Neural crest cell (in vitro differentiated cells): ENCODE data around the gene LRRC74A. TPM values are rescaled to one million over a fixed set of nuclear protein-coding genes. Genes with fewer than 3 reads are reported as not detected.

Experiments
- DNase-seq: peaks from one replicate; pipeline ENCODE4 v3.0.0; 2021; ENCODE audit warnings: low read depth, mixed read lengths, low spot score
- H3K27ac Mint-ChIP-seq: one replicate; pipeline ENCODE4 v1.8.0; 2021; ENCODE audit warnings: mild to moderate bottlenecking, mixed read lengths; ENCODE audit not compliant: unreplicated experiment
- H3K27me3 Mint-ChIP-seq: 2 replicates; pipeline ENCODE4 v1.8.0; 2021; ENCODE audit warnings: low read depth, mild to moderate bottlenecking, mixed read lengths
- H3K36me3 Mint-ChIP-seq: 2 replicates; pipeline ENCODE4 v1.8.0; 2021; ENCODE audit warnings: low read depth, mild to moderate bottlenecking, mixed read lengths
- H3K4me1 Mint-ChIP-seq: 2 replicates; pipeline ENCODE4 v1.8.0; 2021; ENCODE audit warnings: mixed read lengths
- H3K4me3 Mint-ChIP-seq: one replicate; pipeline ENCODE4 v1.8.0; 2021; ENCODE audit warnings: mild to moderate bottlenecking, mixed read lengths
- H3K9me3 Mint-ChIP-seq: 2 replicates; pipeline ENCODE4 v1.8.0; 2021; ENCODE audit warnings: mixed read lengths
- total RNA-seq: library from RNA; stranded (reverse); gene quantifications from 2 replicates; pipeline ENCODE4 v1.2.1, GENCODE V29; 2021
- TF ChIP-seq, protein P1 (sequence below): fragments of 200-600 bp; sonication (generic); conservative IDR thresholded peaks from 2 replicates; pipeline ENCODE4 v1.5.0; 2021; ENCODE audit warnings: antibody characterized with exemption, mild to moderate bottlenecking

The LRRC74A gene
- total RNA-seq, 1 donor from 2014 or later = not detected

- Mint-ChIP-seq H3K4me3 (no peak overlapping the region), H3K36me3 (no peaks in the 10 kb centered on the region), H3K9me3 (peaks cover 3% of the 10 kb centered on the region), H3K27me3 (no peaks in the 10 kb centered on the region), H3K4me1 (peaks cover 22% of the 10 kb centered on the region), H3K27ac (no peak overlapping the region)
- DNase-seq = no peak
- TF ChIP-seq, protein P1, sequence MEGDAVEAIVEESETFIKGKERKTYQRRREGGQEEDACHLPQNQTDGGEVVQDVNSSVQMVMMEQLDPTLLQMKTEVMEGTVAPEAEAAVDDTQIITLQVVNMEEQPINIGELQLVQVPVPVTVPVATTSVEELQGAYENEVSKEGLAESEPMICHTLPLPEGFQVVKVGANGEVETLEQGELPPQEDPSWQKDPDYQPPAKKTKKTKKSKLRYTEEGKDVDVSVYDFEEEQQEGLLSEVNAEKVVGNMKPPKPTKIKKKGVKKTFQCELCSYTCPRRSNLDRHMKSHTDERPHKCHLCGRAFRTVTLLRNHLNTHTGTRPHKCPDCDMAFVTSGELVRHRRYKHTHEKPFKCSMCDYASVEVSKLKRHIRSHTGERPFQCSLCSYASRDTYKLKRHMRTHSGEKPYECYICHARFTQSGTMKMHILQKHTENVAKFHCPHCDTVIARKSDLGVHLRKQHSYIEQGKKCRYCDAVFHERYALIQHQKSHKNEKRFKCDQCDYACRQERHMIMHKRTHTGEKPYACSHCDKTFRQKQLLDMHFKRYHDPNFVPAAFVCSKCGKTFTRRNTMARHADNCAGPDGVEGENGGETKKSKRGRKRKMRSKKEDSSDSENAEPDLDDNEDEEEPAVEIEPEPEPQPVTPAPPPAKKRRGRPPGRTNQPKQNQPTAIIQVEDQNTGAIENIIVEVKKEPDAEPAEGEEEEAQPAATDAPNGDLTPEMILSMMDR = no peak
These were observed 48.5 kb downstream of the LRRC74A start for GRCh38 chr14:76874734-76875133.

GRCh38 chr14:76876076-76876475, 49.9 kb downstream of the LRRC74A start:
- Mint-ChIP-seq H3K27me3 (no peaks in the 10 kb centered on the region), H3K4me1 (peaks cover 13% of the 10 kb centered on the region), H3K36me3 (no peaks in the 10 kb centered on the region), H3K27ac (no peak overlapping the region), H3K4me3 (no peak overlapping the region), H3K9me3 (peaks cover 3% of the 10 kb centered on the region)
- TF ChIP-seq, protein P1 = peak; percentile 98
- peak; percentile 72 for DNase-seq

DNA sequence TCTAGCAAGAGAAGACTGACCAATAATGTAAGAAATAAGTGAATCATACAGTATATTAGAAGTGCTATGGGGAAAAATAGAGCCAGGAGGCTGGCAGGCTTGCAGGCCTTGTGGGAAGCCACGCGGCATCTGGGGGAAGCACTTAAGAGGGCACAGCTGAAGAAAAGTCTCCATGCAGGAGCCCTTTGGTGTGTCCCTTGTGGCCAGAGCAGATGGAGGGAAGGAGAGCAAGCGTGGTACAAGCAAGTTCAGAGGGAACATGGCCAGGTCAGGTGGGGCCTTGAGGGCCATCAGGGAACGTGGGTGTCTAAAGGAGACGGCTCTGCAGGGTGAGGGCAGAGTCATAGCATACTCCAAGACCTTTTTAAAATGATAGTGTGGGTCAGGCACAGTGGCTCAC, 51.7 kb downstream of the LRRC74A start:
- H3K4me3 Mint-ChIP-seq = no peak overlapping the region
- H3K27ac Mint-ChIP-seq = no peak overlapping the region
- H3K4me1 Mint-ChIP-seq = peaks cover 12% of the 10 kb centered on the region
- TF ChIP-seq, protein P1 = no peak
- H3K36me3 Mint-ChIP-seq = no peaks in the 10 kb centered on the region
- no peak for DNase-seq
- no peaks in the 10 kb centered on the region for H3K27me3 Mint-ChIP-seq
- H3K9me3 Mint-ChIP-seq = peaks cover 3% of the 10 kb centered on the region

DNA sequence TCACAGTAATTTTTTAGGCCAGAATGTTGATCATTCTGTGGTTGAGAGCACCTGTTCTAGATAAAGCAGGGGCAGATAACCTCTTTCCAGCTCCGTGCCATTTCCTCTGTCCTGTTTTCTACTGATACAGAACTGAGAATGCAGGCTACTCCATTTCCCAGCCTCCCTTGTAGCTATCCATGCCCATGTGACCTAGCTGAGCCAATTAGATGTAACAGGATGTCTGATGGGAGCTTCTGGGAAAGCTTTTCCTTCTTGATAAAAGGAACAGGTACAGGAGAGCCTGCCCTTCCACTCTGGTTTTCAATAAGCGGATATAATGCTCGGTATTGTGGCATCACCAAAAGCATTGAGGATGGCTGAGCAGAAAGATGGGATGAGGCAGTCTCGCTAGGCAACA, 54.2 kb downstream of the LRRC74A start:
- Mint-ChIP-seq H3K4me1 (peaks cover 8% of the 10 kb centered on the region), H3K27me3 (no peaks in the 10 kb centered on the region), H3K27ac (no peak overlapping the region), H3K36me3 (no peaks in the 10 kb centered on the region), H3K4me3 (no peak overlapping the region), H3K9me3 (peaks cover 3% of the 10 kb centered on the region)
- TF ChIP-seq, protein P1 = no peak
- no peak for DNase-seq

DNA sequence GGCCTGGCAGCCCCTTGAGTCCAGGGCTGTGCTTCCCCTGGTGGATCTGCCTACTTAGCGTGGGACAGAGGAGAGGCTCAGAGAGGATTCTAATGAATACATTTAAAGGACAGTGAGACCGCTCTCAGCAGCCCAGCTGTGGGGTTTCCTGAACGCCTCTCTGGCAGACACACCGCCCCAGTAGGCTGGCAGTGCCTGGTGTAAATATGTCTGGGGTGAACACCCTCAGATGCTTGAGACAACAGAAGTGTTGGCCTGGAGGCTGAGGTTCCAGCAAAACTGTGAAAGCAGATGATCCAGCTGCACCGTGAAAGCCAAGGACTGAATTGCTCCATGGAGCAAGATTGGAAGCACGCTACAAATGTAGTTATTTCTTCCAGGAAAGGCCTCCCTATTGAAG, 55.1 kb downstream of the LRRC74A start:
- Mint-ChIP-seq H3K36me3 (no peaks in the 10 kb centered on the region), H3K4me1 (peaks cover 4% of the 10 kb centered on the region), H3K27me3 (no peaks in the 10 kb centered on the region), H3K27ac (peak overlapping the region; percentile 78), H3K9me3 (no peaks in the 10 kb centered on the region), H3K4me3 (no peak overlapping the region)
- TF ChIP-seq, protein P1 = no peak
- DNase-seq = no peak

DNA sequence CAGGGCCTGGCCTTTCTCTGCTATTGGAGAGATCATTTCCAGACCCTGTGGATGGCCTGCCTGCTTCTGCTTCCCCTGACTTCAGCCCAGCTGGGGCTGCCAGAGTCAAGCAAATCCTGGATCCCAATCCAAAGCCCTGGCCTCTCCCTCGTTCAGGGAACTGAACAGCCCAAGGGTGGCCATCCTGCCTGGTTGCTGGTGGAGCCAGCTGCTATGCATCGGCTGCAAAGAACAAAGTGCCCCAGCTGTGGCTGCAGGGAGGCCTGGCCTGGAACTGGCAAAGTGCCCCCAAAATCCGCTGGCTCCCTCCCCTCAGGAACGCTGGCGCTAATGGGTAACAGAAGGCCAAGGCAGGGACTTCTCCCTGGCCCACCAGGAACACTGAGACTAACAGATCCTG, 56.4 kb downstream of the LRRC74A start:
- Mint-ChIP-seq H3K27me3 (no peaks in the 10 kb centered on the region), H3K4me1 (peaks cover 3% of the 10 kb centered on the region), H3K4me3 (no peak overlapping the region), H3K9me3 (no peaks in the 10 kb centered on the region), H3K27ac (no peak overlapping the region), H3K36me3 (no peaks in the 10 kb centered on the region)
- no peak for DNase-seq
- TF ChIP-seq, protein P1 = no peak
